SH-SY5Y (cell line): ENCODE results near the gene TRABD2A.

ENCODE experiments used
- GATA2 ChIP-seq: IDR thresholded peaks from 2 replicates; pipeline ENCODE4 v1.6.1; 2011; ENCODE audit warnings: mild to moderate bottlenecking, low read depth, low read length
- GATA3 ChIP-seq: IDR thresholded peaks from 2 replicates; pipeline ENCODE4 v1.6.1; 2011; ENCODE audit warnings: low read depth, mild to moderate bottlenecking, low read length, moderate library complexity

DNA sequence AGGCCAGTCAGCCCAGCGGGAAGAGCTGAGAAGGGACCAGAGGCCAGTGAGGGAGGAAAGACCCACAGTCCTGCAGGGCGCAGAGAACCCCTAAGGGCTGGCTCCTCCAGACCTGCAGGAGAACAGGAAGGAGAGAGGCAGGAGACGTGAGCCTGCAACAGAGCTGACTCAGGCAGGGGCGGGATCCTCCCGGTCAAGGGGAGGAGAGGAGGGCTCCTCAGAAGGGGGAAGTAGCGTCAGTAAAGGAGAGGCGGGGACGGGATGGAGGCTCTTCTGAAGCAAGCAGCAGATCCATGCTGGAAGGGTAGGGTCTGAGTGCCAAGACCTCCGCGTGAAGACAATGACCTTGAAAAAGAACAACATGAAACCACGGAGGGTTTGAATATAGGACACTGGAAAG, 50.8 kb downstream of the TRABD2A start:
- TF ChIP-seq GATA3 = no peak
- no peak for TF ChIP-seq GATA2
